HEK293 (cell line): ENCODE measurements around the gene F9.

Source experiments
- CTCF ChIP-seq: fragments of 450-650 bp; formaldehyde crosslinking; IDR thresholded peaks from 2 replicates; pipeline ENCODE4 v1.5.1; 2016; ENCODE audit warnings: missing biosample characterization, missing genetic modification characterization
- ZBTB7A ChIP-seq: fragments of 450-650 bp; formaldehyde crosslinking; IDR thresholded peaks from 2 replicates; pipeline ENCODE4 v1.5.1; 2016; ENCODE audit warnings: low read depth, missing biosample characterization, missing genetic modification characterization
- ZNF175 ChIP-seq: fragments of 450-650 bp; formaldehyde crosslinking; IDR thresholded peaks from 2 replicates; pipeline ENCODE4 v1.5.1; 2016; ENCODE audit warnings: missing biosample characterization, missing genetic modification characterization
- ZNF366 ChIP-seq: fragments of 450-650 bp; formaldehyde crosslinking; conservative IDR thresholded peaks from 2 replicates; pipeline ENCODE4 v1.5.1; 2016; ENCODE audit warnings: missing biosample characterization, missing genetic modification characterization

- TF ChIP-seq ZBTB7A (tag by site-specific recombination) (no peak), ZNF366 (no peak), CTCF (tag by site-specific recombination) (no peak), ZNF175 (tag by site-specific recombination) (no peak)
Measured at GRCh38 chrX:139532834-139533233, 2.3 kb downstream of the F9 start.
